Subcutaneous adipose tissue (tissue), 4 donors: Measurements from ENCODE around the gene STAT1. TPM values are rescaled to one million over a fixed set of nuclear protein-coding genes. Genes with fewer than 3 reads are reported as not detected.

Source experiments
- total RNA-seq, 4 donors: library from RNA; depleted of rRNA; stranded (reverse); fragments of >200 nt; gene quantifications; one replicate each; pipeline ENCODE4 v1.1.0, GENCODE V29; 2016
- TF ChIP-seq, protein P1 (sequence below): fragments of 450-650 bp; IDR thresholded peaks from one replicate; pipeline ENCODE4 v1.5.1; 2016; ENCODE audit warnings: low read depth, mild to moderate bottlenecking, control low read depth, antibody characterized with exemption, moderate library complexity

STAT1 gene
- total RNA-seq, 4 donors from 2014 or later = 55.5 to 123 (median 70.8) TPM

DNA sequence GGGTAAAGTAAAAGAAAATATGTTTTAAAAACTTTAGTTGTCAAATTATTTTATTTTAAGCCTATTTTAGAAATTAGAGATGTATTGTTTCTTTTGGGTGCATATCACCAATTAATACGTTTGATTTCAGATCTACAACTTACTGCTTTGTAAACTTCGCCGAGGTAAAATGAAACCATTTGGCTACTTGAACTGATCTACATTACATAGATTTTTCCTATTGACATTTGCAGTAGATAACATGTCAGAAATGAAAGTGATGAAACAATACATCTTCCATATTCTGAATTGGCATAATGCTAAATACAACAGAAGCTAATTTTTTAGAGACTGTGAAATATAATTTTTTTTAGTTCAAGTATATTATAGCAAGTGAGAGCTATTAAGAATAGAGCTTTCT is 93.9 kb downstream of the STAT1 start:
- TF ChIP-seq, protein P1, sequence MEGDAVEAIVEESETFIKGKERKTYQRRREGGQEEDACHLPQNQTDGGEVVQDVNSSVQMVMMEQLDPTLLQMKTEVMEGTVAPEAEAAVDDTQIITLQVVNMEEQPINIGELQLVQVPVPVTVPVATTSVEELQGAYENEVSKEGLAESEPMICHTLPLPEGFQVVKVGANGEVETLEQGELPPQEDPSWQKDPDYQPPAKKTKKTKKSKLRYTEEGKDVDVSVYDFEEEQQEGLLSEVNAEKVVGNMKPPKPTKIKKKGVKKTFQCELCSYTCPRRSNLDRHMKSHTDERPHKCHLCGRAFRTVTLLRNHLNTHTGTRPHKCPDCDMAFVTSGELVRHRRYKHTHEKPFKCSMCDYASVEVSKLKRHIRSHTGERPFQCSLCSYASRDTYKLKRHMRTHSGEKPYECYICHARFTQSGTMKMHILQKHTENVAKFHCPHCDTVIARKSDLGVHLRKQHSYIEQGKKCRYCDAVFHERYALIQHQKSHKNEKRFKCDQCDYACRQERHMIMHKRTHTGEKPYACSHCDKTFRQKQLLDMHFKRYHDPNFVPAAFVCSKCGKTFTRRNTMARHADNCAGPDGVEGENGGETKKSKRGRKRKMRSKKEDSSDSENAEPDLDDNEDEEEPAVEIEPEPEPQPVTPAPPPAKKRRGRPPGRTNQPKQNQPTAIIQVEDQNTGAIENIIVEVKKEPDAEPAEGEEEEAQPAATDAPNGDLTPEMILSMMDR = no peak

Other genes starting within 250 kb of the STAT1 start
- gene GLS, start 133.3 kb downstream of the STAT1 start, total RNA-seq = 100 to 1,000 TPM; 111 to 139 (median 129) TPM
- 10 to 100 TPM in 1 of 4 donors, 1 to 10 TPM in 3; 4.4 to 14.7 (median 6.7) TPM for gene STAT4, start 136.8 kb upstream of the STAT1 start, total RNA-seq
- 100 to 1,000 TPM in 1 of 4 donors, 10 to 100 TPM in 3; 34.3 to 102 (median 59.3) TPM for gene MYO1B, start 231.2 kb upstream of the STAT1 start, total RNA-seq